KOPT-K1 (cell line): ENCODE results near the gene IL16.

Experiments used
- H3K27ac ChIP-seq: fragments of 200-600 bp; sonication (generic); 2 replicates; pipeline ENCODE4 v1.5.1; 2016; ENCODE audit warnings: antibody characterized with exemption, mild to moderate bottlenecking, low read depth, low read length; ENCODE audit not compliant: poor library complexity, severe bottlenecking
- H3K36me3 ChIP-seq: fragments of 200-600 bp; sonication (generic); 2 replicates; pipeline ENCODE4 v1.5.1; 2017; ENCODE audit warnings: antibody characterized with exemption, mild to moderate bottlenecking, low read length, moderate library complexity; ENCODE audit not compliant: insufficient read depth
- H3K9me3 ChIP-seq: fragments of 200-600 bp; sonication (generic); 2 replicates; pipeline ENCODE4 v1.5.1; 2017; ENCODE audit warnings: antibody characterized with exemption, low read length, mild to moderate bottlenecking; ENCODE audit not compliant: insufficient read depth, poor library complexity, severe bottlenecking

IL16 gene

DNA sequence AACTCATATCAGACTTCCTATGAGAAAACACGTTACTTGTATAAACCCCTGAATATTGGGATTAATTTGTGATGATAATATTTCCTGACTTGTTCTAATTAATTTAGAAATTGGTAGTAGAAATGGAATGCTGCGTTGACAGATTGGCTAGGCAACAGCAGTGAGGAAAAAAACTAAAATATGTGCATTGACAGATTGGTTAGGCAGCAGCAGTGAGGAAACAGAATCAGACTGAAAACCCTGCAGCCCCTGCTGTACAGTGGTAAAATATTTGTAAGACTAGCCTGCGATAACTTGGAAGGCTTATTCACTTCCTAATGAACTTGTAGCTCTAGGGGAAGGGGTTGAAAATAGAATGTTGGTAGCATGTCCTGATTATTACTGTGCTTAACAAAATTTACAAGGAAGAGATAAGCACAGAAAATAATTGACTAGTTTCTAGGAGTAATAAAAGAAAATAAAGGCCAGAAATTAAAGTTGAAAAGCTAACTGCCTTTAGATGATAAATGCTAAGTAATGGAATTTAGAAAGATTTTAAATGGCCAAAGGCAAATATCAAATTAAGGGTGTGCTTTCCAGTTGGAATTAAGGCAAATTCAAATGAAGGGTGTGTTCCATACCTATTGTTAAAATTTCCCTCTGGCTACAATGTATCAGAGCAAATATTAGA is 29.9 kb upstream of the IL16 start:
- no peak overlapping the region for H3K27ac ChIP-seq
- no peaks in the 10 kb centered on the region for H3K9me3 ChIP-seq

DNA sequence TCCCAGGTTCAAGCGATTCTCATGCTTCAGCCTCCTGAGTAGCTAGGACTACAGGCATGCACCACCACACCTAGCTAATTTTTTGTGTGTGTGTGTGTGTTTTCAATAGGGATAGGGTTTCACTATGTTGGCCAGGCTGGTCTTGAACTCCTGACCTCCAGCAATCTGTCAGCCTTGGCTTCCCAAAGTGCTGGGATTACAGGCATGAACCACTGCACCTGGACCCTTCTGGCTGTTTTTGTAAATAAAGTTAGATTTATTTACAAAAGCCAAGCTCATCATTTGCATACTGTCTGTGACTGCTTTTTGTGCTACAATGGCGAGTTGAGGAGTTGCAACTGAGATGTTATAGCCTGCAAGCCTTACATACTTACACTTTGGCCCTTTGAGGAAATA is 28.6 kb upstream of the IL16 start:
- Histone ChIP-seq H3K27ac (no peak overlapping the region), H3K9me3 (no peaks in the 10 kb centered on the region), H3K36me3 (no peaks in the 10 kb centered on the region)

More for the DNA sequence above, 29.9 kb upstream of the IL16 start:
- H3K36me3 ChIP-seq: no peaks in the 10 kb centered on the region

DNA sequence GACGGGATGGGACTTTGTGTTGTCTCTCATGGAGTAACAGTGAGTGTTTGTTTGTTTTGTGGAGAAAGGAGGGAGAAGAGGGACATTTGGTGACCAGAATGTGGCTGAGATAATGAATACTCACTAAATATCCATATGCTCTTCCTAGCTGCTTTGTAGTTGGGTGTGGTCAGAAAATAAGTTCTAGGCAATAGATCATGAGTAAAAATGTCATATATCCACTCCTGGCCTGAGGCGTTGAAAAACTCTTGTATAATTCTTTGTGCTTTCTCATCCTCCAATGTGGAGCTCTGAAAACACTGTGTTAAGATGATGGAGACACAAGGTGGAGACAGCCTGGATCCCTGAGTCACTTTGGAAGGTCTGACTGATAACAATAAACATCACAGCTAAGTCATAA is 28.0 kb upstream of the IL16 start:
- no peak overlapping the region for H3K27ac ChIP-seq
- H3K9me3 ChIP-seq: no peaks in the 10 kb centered on the region
- no peaks in the 10 kb centered on the region for H3K36me3 ChIP-seq

DNA sequence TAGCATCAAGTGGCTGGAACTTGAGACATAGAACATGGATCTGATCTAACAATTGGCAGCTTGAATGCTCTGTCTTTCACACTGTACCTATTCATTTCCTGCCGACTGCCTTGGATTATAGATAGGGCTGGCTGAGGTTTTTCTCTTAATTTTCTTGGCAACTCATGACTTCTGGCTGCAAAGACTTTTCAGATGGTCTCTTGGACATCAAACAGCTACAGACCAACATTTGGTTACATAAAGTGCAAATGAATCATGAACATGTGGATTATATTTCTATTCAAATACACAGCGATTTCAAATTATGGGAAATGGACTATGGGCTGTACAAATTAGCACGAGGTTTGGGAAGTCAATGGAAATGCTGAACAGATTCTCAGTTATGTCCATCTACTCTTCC is 26.2 kb upstream of the IL16 start:
- H3K27ac ChIP-seq: no peak overlapping the region
- H3K9me3 ChIP-seq: no peaks in the 10 kb centered on the region

DNA sequence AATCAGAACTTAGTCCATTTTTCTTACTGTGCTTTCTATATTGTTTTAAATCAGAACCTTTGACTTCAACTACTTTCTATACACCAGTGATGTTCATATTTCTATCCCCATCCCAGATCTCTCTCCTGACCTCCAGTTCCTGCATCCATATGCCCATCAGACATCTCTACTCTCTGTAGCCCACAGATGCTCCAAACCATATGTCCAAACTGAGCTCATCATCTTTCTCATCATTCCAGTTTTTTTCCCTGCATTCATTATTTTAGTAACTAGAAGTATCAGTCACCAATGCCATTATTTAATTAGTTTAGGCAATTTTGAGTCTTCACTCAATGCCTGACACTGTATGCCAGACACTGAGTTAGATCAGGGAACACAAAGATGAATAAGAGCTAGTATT is 25.4 kb upstream of the IL16 start:
- Histone ChIP-seq H3K9me3 (no peaks in the 10 kb centered on the region), H3K27ac (no peak overlapping the region)

More for the DNA sequence above, 26.2 kb upstream of the IL16 start:
- no peaks in the 10 kb centered on the region for H3K36me3 ChIP-seq

DNA sequence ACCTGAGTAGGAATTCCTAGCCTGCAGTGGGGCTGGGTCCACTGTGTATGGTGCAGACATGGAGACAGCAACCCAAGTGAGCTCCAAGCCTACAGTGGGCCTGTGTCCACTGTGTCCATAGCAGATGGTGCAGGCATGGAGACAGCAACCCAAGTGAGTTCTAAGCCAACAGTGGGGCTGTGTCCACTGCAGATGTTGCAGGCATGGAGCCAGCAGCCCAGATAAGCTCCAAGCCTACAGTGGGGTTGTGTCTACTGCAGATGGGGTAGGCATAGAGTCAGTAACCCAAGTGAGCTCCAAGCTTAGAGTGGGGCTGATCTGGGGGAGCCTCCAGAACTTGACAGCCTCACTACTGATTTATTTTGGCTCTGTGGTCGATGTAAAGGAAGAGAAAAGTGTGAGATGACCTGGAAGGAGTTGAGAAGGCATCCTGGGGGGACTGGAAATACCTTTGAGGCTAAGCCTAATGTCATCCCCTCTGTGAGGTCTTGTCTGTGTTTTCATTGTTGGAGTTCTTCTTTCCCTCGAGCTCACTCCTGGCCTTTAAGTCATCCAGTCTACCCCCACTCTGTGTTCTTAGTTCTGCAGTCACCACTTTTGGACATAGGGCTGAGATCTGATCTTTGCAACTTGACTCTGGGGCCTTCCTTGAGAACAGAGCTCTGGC is 22.4 kb upstream of the IL16 start:
- Histone ChIP-seq H3K9me3 (no peaks in the 10 kb centered on the region), H3K27ac (no peak overlapping the region)

More for the DNA sequence above, 25.4 kb upstream of the IL16 start:
- H3K36me3 ChIP-seq: no peaks in the 10 kb centered on the region

DNA sequence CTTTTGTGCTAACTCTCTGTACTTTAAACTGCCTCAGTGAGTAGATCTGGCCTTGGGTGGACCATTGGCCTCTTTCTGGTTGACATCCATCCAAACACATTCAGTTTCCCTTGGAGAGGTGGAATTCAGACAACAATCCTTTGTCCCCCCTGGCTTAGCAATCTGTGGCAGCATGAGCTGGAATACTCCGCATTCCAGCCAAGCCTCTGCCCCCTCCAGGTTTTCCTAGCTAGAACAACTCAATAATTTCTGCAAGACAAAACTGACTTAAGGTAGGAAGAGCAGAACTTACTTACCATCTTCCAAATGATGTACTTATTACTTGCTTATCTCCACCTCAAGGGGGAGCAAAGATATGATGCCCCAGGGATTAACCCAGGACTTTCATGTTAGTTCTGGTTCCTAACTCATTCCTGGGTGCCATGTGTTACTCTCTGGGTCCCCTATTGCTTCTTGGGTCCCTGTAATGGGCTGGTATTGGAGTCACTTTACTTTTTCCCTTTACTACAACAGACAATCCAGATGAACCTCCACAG is 21.8 kb upstream of the IL16 start:
- Histone ChIP-seq H3K9me3 (no peaks in the 10 kb centered on the region), H3K27ac (no peak overlapping the region), H3K36me3 (no peaks in the 10 kb centered on the region)

More for the DNA sequence above, 22.4 kb upstream of the IL16 start:
- no peaks in the 10 kb centered on the region for H3K36me3 ChIP-seq

DNA sequence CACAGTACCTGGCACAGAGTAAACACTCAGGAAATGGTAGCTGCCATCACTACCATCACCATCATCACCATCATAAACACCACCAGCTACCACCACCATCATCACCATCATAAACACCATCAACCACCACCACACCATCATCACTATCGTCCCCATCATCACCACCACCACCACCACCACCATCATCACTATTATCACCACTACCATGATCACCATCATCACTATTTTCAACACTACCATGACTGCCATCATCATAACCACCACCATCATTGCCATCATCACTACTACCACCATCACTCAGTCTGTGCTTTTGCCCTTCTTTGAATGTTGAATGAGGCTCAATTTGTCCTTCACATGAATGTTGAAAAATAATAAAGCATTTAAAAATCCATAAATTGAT is 21.2 kb upstream of the IL16 start:
- Histone ChIP-seq H3K27ac (no peak overlapping the region), H3K36me3 (no peaks in the 10 kb centered on the region), H3K9me3 (no peaks in the 10 kb centered on the region)

DNA sequence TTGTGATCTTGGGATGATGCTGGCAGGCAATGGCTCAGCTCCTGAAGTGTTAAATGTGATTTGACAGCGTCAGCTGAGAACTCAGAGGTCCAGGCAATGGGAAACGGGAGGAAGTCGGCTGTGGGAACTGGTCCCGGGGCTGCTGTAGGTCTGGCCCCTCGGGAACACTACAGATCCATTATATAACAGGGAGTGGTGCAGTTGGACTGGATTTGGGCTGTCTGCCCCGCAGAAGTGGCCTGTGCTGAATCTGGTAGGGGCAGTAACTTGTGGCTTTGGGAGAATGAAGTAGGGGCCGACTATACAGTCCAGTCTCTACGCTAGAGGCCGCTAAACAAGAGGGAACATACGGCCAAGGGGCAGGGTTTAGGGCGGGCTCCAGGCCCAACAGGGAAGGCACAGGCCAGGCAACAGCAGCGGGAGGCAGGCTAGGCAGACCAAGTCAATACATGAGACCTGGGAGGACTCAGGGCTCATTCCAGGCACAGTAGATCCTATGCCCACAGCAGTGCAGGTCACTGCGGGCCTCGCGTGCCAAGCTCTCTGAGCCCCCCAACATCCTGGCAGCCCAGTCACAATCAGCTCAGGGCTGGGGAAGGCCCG is 20.3 kb upstream of the IL16 start:
- Histone ChIP-seq H3K27ac (no peak overlapping the region), H3K36me3 (no peaks in the 10 kb centered on the region), H3K9me3 (no peaks in the 10 kb centered on the region)

DNA sequence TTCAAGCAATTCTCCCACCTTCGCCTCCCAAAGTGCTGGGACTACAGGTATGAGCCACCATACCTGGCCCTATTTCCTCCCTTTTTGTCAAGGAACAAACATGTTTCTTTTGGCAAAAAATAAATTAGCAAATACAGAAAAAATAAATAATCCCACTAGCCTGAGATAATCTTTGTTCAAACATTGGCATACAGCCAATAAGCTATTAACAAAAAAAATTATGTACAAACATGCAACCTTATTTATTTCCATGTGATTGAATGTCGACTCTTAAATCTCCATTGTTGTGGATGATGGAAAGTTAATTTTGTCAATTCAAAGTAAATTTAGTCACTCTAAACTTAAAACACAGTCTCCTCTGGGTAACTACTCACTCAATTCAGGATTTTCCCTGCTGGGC is 18.3 kb upstream of the IL16 start:
- Histone ChIP-seq H3K36me3 (no peaks in the 10 kb centered on the region), H3K9me3 (no peaks in the 10 kb centered on the region), H3K27ac (no peak overlapping the region)

DNA sequence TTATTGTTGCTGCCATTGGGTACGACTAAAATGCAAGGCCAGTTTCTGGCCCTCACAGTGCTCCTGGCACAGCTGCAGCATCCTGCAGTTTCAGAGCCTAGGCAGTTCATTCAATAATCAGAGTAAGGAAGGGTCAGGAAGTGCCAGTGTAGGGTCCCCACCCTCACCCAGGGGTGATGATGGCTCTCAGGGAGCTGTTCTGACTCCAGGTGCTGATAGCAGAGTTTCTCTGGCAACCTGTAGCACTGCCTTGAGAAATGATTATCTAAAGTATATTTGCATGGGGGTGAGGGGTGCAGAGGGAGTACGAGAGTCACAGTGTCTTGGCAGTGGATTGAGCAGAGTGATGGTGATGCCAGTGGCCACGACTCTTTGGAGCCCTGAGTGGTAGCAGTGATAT is 15.5 kb upstream of the IL16 start:
- no peaks in the 10 kb centered on the region for H3K36me3 ChIP-seq
- H3K27ac ChIP-seq: no peak overlapping the region
- H3K9me3 ChIP-seq: no peaks in the 10 kb centered on the region

DNA sequence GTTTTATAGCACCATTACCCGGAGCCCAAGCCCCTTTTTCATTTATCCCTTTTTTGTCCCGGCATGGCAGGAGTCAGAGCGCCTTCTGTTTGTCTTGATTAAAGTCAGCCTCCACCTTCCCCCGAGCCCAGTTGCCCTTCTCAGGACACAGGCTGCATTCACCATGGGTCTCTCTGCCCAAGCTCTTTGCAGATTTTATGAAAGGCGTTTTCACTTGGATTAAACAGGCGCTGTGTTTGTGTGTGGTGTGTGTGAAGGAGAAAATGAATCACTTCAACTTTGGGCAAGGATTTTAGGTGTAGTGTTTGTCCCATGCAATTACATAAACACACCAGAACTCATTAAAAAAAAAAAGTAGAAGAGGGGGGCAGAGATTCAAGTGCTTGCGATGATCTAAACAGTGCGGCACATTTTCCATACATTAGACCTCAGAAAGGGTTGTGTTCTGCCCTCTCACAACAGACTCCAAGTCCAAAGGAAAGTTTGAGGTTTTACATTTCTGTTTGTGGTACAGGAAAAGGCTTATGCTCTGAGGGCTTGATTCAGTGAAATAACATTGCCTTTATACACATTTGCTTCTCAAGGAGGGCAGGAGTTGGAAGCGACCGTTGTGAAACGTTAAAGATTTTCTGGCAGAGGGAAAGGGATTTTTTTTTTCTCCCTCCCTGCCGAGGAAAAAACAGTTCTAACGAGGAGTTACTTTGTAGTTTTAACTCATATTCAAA is 14.5 kb upstream of the IL16 start:
- H3K36me3 ChIP-seq: no peaks in the 10 kb centered on the region
- no peaks in the 10 kb centered on the region for H3K9me3 ChIP-seq
- H3K27ac ChIP-seq: no peak overlapping the region

DNA sequence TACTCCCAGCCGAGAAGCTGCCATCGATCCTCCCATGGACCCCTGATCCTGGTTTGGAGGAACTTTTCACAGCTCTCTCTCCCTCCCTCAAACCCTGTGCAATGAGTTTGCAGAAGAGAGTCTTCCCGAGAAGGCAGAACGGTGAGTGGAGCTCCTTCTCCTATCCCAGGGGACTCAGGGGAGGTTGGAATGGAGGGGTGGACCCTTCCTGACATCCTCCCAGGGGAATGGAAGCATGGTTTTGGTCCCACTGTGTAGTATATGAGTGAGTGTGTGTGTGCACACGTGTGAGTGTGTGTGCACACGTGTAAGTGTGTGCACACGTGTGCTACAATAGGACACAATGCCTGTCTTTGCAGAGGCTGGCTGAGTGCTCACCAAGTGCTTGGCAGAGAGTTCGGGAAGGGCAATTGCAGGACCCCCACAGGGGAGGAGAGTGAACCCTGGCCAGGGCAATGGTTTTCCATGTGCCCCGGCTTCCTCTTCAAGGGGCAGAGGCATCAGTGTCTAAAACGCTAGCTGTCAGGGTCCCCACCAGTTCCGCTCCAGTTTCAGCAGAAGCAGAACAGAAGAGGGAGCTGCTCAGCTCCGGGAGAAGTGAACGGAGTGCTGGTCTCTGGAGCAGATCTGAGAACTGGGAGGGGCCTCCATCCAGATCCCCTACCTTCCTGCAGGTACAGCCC is 13.8 kb upstream of the IL16 start:
- Histone ChIP-seq H3K36me3 (no peaks in the 10 kb centered on the region), H3K9me3 (no peaks in the 10 kb centered on the region), H3K27ac (no peak overlapping the region)

DNA sequence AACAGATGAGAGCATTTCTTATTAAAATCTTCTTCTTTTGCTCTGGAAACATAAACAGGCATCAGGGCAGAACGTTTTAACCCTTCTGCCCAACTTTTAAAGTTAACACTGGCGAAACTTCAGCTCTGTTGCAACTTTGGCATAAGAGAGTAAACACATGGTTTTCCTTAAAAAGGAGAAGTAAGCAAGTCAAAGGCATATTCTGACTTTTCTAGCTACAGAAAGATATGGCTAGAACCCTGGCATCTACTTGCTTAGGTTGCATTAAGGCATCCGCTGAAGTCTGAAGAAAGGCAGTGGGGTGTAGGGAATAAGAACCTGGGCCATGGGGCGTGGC is 13.3 kb upstream of the IL16 start:
- no peak overlapping the region for H3K27ac ChIP-seq
- H3K9me3 ChIP-seq: no peaks in the 10 kb centered on the region
- H3K36me3 ChIP-seq: no peaks in the 10 kb centered on the region

DNA sequence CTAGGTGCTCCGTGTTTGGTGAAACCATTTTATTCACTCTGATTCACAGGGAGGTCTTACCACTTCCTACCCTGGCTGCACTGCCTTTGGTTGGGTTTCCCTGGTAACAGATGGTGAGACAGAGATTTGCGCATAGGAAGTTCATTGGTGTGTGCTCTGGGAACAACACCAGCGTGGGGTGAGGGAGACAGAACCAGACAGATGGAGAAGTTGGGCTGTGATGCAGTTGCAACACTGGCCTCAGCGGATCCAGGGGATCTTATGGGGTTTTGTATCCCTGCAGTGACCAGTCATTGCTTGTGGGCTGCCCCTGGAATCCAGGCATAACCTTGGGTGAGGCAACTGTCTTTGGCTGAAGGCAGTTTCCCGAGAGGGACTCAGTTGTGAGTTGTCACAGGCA is 12.5 kb upstream of the IL16 start:
- Histone ChIP-seq H3K9me3 (no peaks in the 10 kb centered on the region), H3K36me3 (no peaks in the 10 kb centered on the region), H3K27ac (no peak overlapping the region)
